ENCODE data around the gene LPIN3. TPM values are rescaled to one million over a fixed set of nuclear protein-coding genes. Genes with fewer than 3 reads are reported as not detected.

Gene LPIN3
- total and polyA plus RNA-seq, 2 of the 4 experiments (the other 2 are of a cell fraction): 2.3 to 8.3 TPM

DNA sequence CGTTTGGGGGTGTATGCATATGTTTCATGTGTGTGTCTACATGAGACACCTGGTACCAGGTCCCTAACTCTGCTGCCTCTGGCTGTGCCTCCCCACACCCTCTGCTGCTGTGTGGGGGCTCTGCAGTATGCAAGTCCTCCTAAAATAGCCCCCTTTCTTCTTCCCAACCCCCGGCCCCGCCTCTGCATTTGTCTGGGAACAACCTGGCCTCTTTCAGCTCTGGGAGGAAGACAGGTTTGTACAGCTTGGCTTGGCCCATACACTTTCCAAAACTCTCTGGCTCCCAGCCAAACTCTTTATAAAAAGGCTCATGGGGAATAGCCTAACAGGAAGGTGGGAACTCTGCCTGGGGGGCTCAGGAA is 53.1 kb downstream of the LPIN3 start:
- H4K20me1 ChIP-seq (ENCODE audit: insufficient read depth, low read length): no peaks in the 10 kb centered on the region
- H2BK120ac ChIP-seq (ENCODE audit: low read depth, low read length): no peak overlapping the region
- no peak overlapping the region for H3K23ac ChIP-seq (ENCODE audit: low read depth, low read length)
- H3K9me1 ChIP-seq (ENCODE audit: insufficient read depth, low read length): peaks cover 7% of the 10 kb centered on the region
- no peaks in the 10 kb centered on the region for H3K9me3 ChIP-seq (ENCODE audit: control insufficient read depth, insufficient read depth, low read length)
- no peak overlapping the region for H4K91ac ChIP-seq (ENCODE audit: insufficient read depth, low read depth, low read length)
- no peak overlapping the region for H2AK5ac ChIP-seq (ENCODE audit: low read depth, low read length)
- no peak for ATAC-seq (ENCODE audit: low read depth)
- ChIA-PET CTCF (no interaction called here), POLR2A (ENCODE audit: unreplicated experiment) (no interaction called here)
- H2BK5ac ChIP-seq (ENCODE audit: low read depth, low read length, poor library complexity, severe bottlenecking): no peak overlapping the region
- no peak overlapping the region for H4K8ac ChIP-seq (ENCODE audit: low read depth in 2 of 2, low read length in 2 of 2)
- H3K36me3 ChIP-seq (ENCODE audit: control insufficient read depth, insufficient read depth, low read length): no peaks in the 10 kb centered on the region
- in situ Hi-C loops (cut with MboI; ENCODE audit: low sequenced_read_pairs): no loop called here
- no peak overlapping the region for H3K56ac ChIP-seq (ENCODE audit: extremely low read depth, insufficient read depth, low read length)
- H3K14ac ChIP-seq (replicated peaks; ENCODE audit: low read depth, low read length): no peak overlapping the region
- no peak overlapping the region for H3K18ac ChIP-seq (ENCODE audit: low read depth, low read length)
- H3K4me1 ChIP-seq (ENCODE audit: control insufficient read depth, insufficient read depth, low read length): peaks cover 9% of the 10 kb centered on the region; the same call in 1 of the 2 replicates
- no peak overlapping the region for H2AFZ ChIP-seq (replicated peaks; ENCODE audit: low read length, poor library complexity)
- H3K4me2 ChIP-seq (ENCODE audit: low read depth, low read length): no peak overlapping the region
- H3K79me1 ChIP-seq (ENCODE audit: low read depth in 1 of 2, low read length in 2 of 2): no peaks in the 10 kb centered on the region
- WGBS, 2 experiments (ENCODE audit: extremely low coverage in 2 of 2, insufficient read length in 1 of 2): no CpG with 5 or more reads among the region's 3 CpGs
- no peak overlapping the region for H2AK9ac ChIP-seq (replicated peaks; ENCODE audit: low read depth, low read length, poor library complexity)
- no peak overlapping the region for H3K27ac ChIP-seq (ENCODE audit: insufficient read depth, low read length)
- DNase-seq: no peak
- BruUV-seq (replicated peaks): no TSS peak
- no peak overlapping the region for H2BK20ac ChIP-seq (ENCODE audit: low read depth, low read length)
- TF ChIP-seq RAD21 (IDR thresholded peaks at IDR 0.05; ENCODE audit: low read length): no peak
- TF ChIP-seq SMC3 (IDR thresholded peaks at IDR 0.05; ENCODE audit: low read depth, low read length): no peak
- TF ChIP-seq USF2 (IDR thresholded peaks at IDR 0.05; ENCODE audit: low read depth, low read length): no peak
- no peak for TF ChIP-seq CEBPB (IDR thresholded peaks at IDR 0.05; ENCODE audit: low read depth, low read length)
- no peak for TF ChIP-seq MAZ (IDR thresholded peaks at IDR 0.05; ENCODE audit: borderline replicate concordance, low read depth, low read length)
- TF ChIP-seq, protein P1, sequence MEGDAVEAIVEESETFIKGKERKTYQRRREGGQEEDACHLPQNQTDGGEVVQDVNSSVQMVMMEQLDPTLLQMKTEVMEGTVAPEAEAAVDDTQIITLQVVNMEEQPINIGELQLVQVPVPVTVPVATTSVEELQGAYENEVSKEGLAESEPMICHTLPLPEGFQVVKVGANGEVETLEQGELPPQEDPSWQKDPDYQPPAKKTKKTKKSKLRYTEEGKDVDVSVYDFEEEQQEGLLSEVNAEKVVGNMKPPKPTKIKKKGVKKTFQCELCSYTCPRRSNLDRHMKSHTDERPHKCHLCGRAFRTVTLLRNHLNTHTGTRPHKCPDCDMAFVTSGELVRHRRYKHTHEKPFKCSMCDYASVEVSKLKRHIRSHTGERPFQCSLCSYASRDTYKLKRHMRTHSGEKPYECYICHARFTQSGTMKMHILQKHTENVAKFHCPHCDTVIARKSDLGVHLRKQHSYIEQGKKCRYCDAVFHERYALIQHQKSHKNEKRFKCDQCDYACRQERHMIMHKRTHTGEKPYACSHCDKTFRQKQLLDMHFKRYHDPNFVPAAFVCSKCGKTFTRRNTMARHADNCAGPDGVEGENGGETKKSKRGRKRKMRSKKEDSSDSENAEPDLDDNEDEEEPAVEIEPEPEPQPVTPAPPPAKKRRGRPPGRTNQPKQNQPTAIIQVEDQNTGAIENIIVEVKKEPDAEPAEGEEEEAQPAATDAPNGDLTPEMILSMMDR (conservative IDR thresholded peaks at IDR 0.05; ENCODE audit: low read depth, low read length): no peak
- no peak for TF ChIP-seq RCOR1 (IDR thresholded peaks at IDR 0.05; ENCODE audit: insufficient replicate concordance, low read length)
- TF ChIP-seq MAFK (IDR thresholded peaks at IDR 0.05; ENCODE audit: low read depth, low read length): no peak
- TF ChIP-seq FOS (IDR thresholded peaks at IDR 0.05; ENCODE audit: low read depth, low read length): no peak
- TF ChIP-seq CHD1 (IDR thresholded peaks at IDR 0.05; ENCODE audit: low read depth, low read length): no peak
- no peak for TF ChIP-seq POLR2A (IDR thresholded peaks at IDR 0.05; ENCODE audit: low read depth, low read length)
- no peak for TF ChIP-seq BHLHE40 (IDR thresholded peaks at IDR 0.05; ENCODE audit: low read depth, low read length)
- no peak for TF ChIP-seq RFX5 (IDR thresholded peaks at IDR 0.05; ENCODE audit: low read depth, low read length)
- no peak overlapping the region for H3K4ac ChIP-seq (ENCODE audit: low read depth, low read length)
- no peaks in the 10 kb centered on the region for H3K27me3 ChIP-seq (ENCODE audit: control insufficient read depth, insufficient read depth, low read length)
- H3K4me3 ChIP-seq (ENCODE audit: insufficient read depth, low read depth, low read length): no peak overlapping the region
- H3K9ac ChIP-seq (ENCODE audit: low read depth, low read length): no peak overlapping the region
- H4K5ac ChIP-seq (ENCODE audit: low read depth, low read length): no peak overlapping the region
- intact Hi-C loops (cut with micrococcal nuclease): no loop called here
- dilution Hi-C loops (cut with HindIII; ENCODE audit: low sequenced_read_pairs, unreplicated experiment): no loop called here
- no peak overlapping the region for H2BK15ac ChIP-seq (ENCODE audit: low read depth, low read length)

Measured in IMR-90 (cell line).